SK-N-SH (cell line): ENCODE results near the gene HPCA. TPM values are rescaled to one million over a fixed set of nuclear protein-coding genes. Genes with fewer than 3 reads are reported as not detected.
A peak's percentile ranks its signal among the peaks of the same experiment; 100 is the strongest.

Source experiments
- CTCF ChIA-PET: fragments of 300-600, 350-600 bp; formaldehyde crosslinking; extraction: SDS; loops from one replicate; lab custom pipeline; 2021; lab: Yijun Ruan, JAX
- POLR2A ChIA-PET: fragments of 350-600 bp; sonication (Branson Sonifier 250); formaldehyde crosslinking; extraction: SDS; loops from one replicate; lab custom pipeline; 2020; ENCODE audit warnings: antibody characterized with exemption, inconsistent platforms; lab: Yijun Ruan, JAX
- DNase-seq: peaks from one replicate; pipeline ENCODE4 v3.0.0; 2012
- H2AFZ ChIP-seq: fragments of 200-600 bp; sonication (generic); 2 replicates; pipeline ENCODE4 v1.8.1; 2016; ENCODE audit warnings: antibody characterized with exemption, mild to moderate bottlenecking, low read depth
- H3F3A ChIP-seq: fragments of 200-600 bp; sonication (generic); replicated peaks from 2 replicates; pipeline ENCODE3; 2016; ENCODE audit warnings: antibody characterized with exemption, mild to moderate bottlenecking; ENCODE audit not compliant: insufficient read depth
- H3K27ac ChIP-seq, 2 experiments: fragments of 200-500 bp in 1 of 2; fragments of 200-600 bp in 1 of 2; sonication (Bioruptor generic) in 1 of 2; sonication (generic), shearing (Covaris generic) in 1 of 2; 2 replicates each; pipeline versions ENCODE4 v1.5.1 to v1.6.1; 2014 to 2016; ENCODE audit warnings: low read depth in 2 of 2, inconsistent platforms in 1 of 2, low read length in 1 of 2, mild to moderate bottlenecking in 1 of 2, mixed read lengths in 1 of 2
- H3K27me3 ChIP-seq: fragments of 200-600 bp; sonication (generic), shearing (Covaris generic); 2 replicates; pipeline ENCODE4 v1.6.1; 2016; ENCODE audit warnings: mixed run types; ENCODE audit not compliant: insufficient read depth
- H3K36me3 ChIP-seq, 2 experiments: fragments of 200-500 bp in 1 of 2; fragments of 200-600 bp in 1 of 2; sonication (Bioruptor generic) in 1 of 2; sonication (generic) in 1 of 2; replicated peaks in 1 of 2; 2 replicates each; pipeline versions ENCODE3 to v1.5.1; 2014 to 2016; ENCODE audit warnings: low read length in 1 of 2, mild to moderate bottlenecking in 1 of 2; ENCODE audit not compliant: insufficient read depth in 2 of 2, control insufficient read depth in 1 of 2
- H3K4me1 ChIP-seq, 2 experiments: fragments of 200-500 bp in 1 of 2; fragments of 200-600 bp in 1 of 2; sonication (Bioruptor generic) in 1 of 2; sonication (generic), shearing (Covaris generic) in 1 of 2; 2 replicates each; pipeline versions ENCODE4 v1.5.1 to v1.6.1; 2014 to 2016; ENCODE audit warnings: low read depth in 1 of 2, low read length in 1 of 2, mixed run types in 1 of 2; ENCODE audit not compliant: insufficient read depth in 2 of 2, control insufficient read depth in 1 of 2
- H3K4me2 ChIP-seq: fragments of 200-600 bp; sonication (generic), shearing (Covaris generic); 2 replicates; pipeline ENCODE4 v1.6.1; 2017; ENCODE audit warnings: mixed run types
- H3K4me3 ChIP-seq, 2 experiments: fragments of 200-500 bp in 1 of 2; fragments of 200-600 bp in 1 of 2; sonication (Bioruptor generic) in 1 of 2; sonication (generic), shearing (Covaris generic) in 1 of 2; 2 replicates each; pipeline versions ENCODE4 v1.5.1 to v1.8.1; 2014 to 2016; ENCODE audit warnings: low read depth in 2 of 2, inconsistent platforms in 1 of 2, low read length in 1 of 2, mild to moderate bottlenecking in 1 of 2, mixed read lengths in 1 of 2, moderate library complexity in 1 of 2
- H3K79me2 ChIP-seq: fragments of 200-600 bp; sonication (generic); 2 replicates; pipeline ENCODE4 v1.8.1; 2017; ENCODE audit warnings: mild to moderate bottlenecking; ENCODE audit not compliant: insufficient read depth
- H3K9ac ChIP-seq: fragments of 200-600 bp; sonication (generic); 2 replicates; pipeline ENCODE4 v1.6.1; 2017; ENCODE audit warnings: mixed run types
- H3K9me2 ChIP-seq: fragments of 200-600 bp; sonication (generic); 2 replicates; pipeline ENCODE4 v1.6.1; 2017; ENCODE audit warnings: mixed run types
- H3K9me3 ChIP-seq: fragments of 200-600 bp; sonication (generic); 2 replicates; pipeline ENCODE4 v1.6.1; 2017; ENCODE audit warnings: mixed run types, mild to moderate bottlenecking, moderate library complexity
- H4K20me1 ChIP-seq: fragments of 200-600 bp; sonication (generic); 2 replicates; pipeline ENCODE4 v1.6.1; 2017; ENCODE audit warnings: mild to moderate bottlenecking, mixed run types; ENCODE audit not compliant: insufficient read depth
- CTCF ChIP-seq: fragments of 200-600 bp; sonication (generic); IDR thresholded peaks from 2 replicates; pipeline ENCODE4 v1.6.1; 2017; ENCODE audit warnings: antibody characterized with exemption, mild to moderate bottlenecking, moderate library complexity
- ELF1 ChIP-seq: IDR thresholded peaks from 2 replicates; pipeline ENCODE4 v1.4.0; 2012
- EP300 ChIP-seq, 2 experiments: IDR thresholded peaks; 2 replicates each; pipeline versions ENCODE4 v1.4.0 to v1.6.1; 2012; ENCODE audit warnings: borderline replicate concordance in 1 of 2, low read depth in 1 of 2, low read length in 1 of 2
- EZH2phosphoT487 ChIP-seq: fragments of 200-600 bp; sonication (generic); IDR thresholded peaks from 2 replicates; pipeline ENCODE4 v1.6.1; 2017; ENCODE audit warnings: low read depth, mixed run types, mild to moderate bottlenecking, antibody characterized with exemption, moderate library complexity, borderline replicate concordance
- GABPA ChIP-seq: IDR thresholded peaks from 2 replicates; pipeline ENCODE4 v1.4.0; 2012; ENCODE audit warnings: low read depth, mild to moderate bottlenecking
- GATA2 ChIP-seq: sonication (generic); formaldehyde crosslinking; IDR thresholded peaks from 2 replicates; pipeline ENCODE4 v1.5.0; 2020; ENCODE audit warnings: mild to moderate bottlenecking, missing genetic modification reagents
- IRF3 ChIP-seq: fragments of 150-350 bp; IDR thresholded peaks from 2 replicates; pipeline ENCODE4 v1.6.1; 2016; ENCODE audit warnings: mild to moderate bottlenecking, low read depth, low read length
- JUND ChIP-seq: IDR thresholded peaks from 2 replicates; pipeline ENCODE4 v1.4.0; 2012
- MXI1 ChIP-seq: IDR thresholded peaks from 2 replicates; pipeline ENCODE4 v1.6.1; 2012; ENCODE audit warnings: mild to moderate bottlenecking, low read depth, low read length, improper control_type of control experiment
- NFIC ChIP-seq: IDR thresholded peaks from 2 replicates; pipeline ENCODE4 v1.4.0; 2012; ENCODE audit warnings: borderline replicate concordance
- NRF1 ChIP-seq: IDR thresholded peaks from 2 replicates; pipeline ENCODE4 v1.6.1; 2012; ENCODE audit warnings: low read depth, mild to moderate bottlenecking, low read length
- PBX3 ChIP-seq: IDR thresholded peaks from 2 replicates; pipeline ENCODE4; 2012
- POLR2AphosphoS5 ChIP-seq: IDR thresholded peaks from 2 replicates; pipeline ENCODE4 v1.6.1; 2012; ENCODE audit warnings: low read depth, low read length
- RAD21 ChIP-seq: IDR thresholded peaks from 2 replicates; pipeline ENCODE4 v1.6.1; 2012; ENCODE audit warnings: mild to moderate bottlenecking, low read length
- RCOR1 ChIP-seq: fragments of 150-350 bp; IDR thresholded peaks from 2 replicates; pipeline ENCODE4 v1.6.1; 2017; ENCODE audit warnings: antibody characterized with exemption, low read length
- SMC3 ChIP-seq: IDR thresholded peaks from 2 replicates; pipeline ENCODE4 v1.6.1; 2012; ENCODE audit warnings: low read depth, low read length, improper control_type of control experiment
- TCF12 ChIP-seq: IDR thresholded peaks from 2 replicates; pipeline ENCODE4 v1.4.0; 2012
- YY1 ChIP-seq: IDR thresholded peaks from 2 replicates; pipeline ENCODE4 v1.4.0; 2012; ENCODE audit warnings: low read depth, mild to moderate bottlenecking
- ZBTB33 ChIP-seq: IDR thresholded peaks from 2 replicates; pipeline ENCODE4 v1.4.0; 2012; ENCODE audit warnings: low read depth, borderline replicate concordance
- WGBS: methylation state at CpG from one replicate; pipeline ENCODE4 v1.1.6; 2017; ENCODE audit warnings: low lambda C conversion rate; 5-methylcytosine and 5-hydroxymethylcytosine counted together
- polyA plus RNA-seq, 3 experiments: library from polyadenylated mRNA; depleted of rRNA; stranded (reverse); fragments of >200 nt; gene quantifications; 2 replicates each; pipeline ENCODE4 v1.2.3, GENCODE V29; 2012
- TF ChIP-seq, protein P1 (sequence below): IDR thresholded peaks from 2 replicates; pipeline ENCODE4 v1.4.0; 2012; ENCODE audit warnings: low read depth

HPCA gene
- polyA plus RNA-seq, 1 of the 3 experiments (the other 2 are of a cell fraction), result not detected

GRCh38 chr1:32901823-32902534, 15.7 kb downstream of the HPCA start:
- ChIA-PET POLR2A (interaction anchor here (0.7 kb wide), 1 partner anchor 10 kb away, joined by 3 read pairs; no protein-coding TSS in a partner anchor), CTCF (interaction anchor here (0.8 to 2.2 kb wide), 7 partner anchors 9 to 184 kb away, joined by 3 to 8 read pairs (median 3); no protein-coding TSS in a partner anchor)
- Histone ChIP-seq H3K79me2 (no peaks in the 10 kb centered on the region), H3K9me2 (no peaks in the 10 kb centered on the region), H4K20me1 (no peaks in the 10 kb centered on the region), H3K4me2 (peak overlapping the region; percentile 86), H3K27ac (no peak overlapping the region), H3K4me1 (peaks cover 0 to 11% of the 10 kb centered on the region in 2 experiments; a peak in 1 of 4 replicates), H3K9ac (peak overlapping the region; percentile 73), H3K4me3 (peak overlapping the region; percentile 58 to 77), H3K27me3 (peaks cover 7% of the 10 kb centered on the region; the same call in 1 of the 2 replicates), H3F3A (no peaks in the 10 kb centered on the region), H2AFZ (peak overlapping the region; percentile 98), H3K36me3 (no peaks in the 10 kb centered on the region), H3K9me3 (no peaks in the 10 kb centered on the region)
- DNase-seq, result no peak
- 20% methylated on average over 20 of the region's 24 CpGs for WGBS
- TF ChIP-seq MXI1, result no peak
- TF ChIP-seq PBX3, result no peak
- TF ChIP-seq CTCF, result no peak
- no peak for TF ChIP-seq ELF1
- TF ChIP-seq TCF12, result no peak
- TF ChIP-seq EZH2phosphoT487, result no peak
- TF ChIP-seq ZBTB33, result no peak
- no peak for TF ChIP-seq GATA2
- TF ChIP-seq RAD21, result no peak

DNA sequence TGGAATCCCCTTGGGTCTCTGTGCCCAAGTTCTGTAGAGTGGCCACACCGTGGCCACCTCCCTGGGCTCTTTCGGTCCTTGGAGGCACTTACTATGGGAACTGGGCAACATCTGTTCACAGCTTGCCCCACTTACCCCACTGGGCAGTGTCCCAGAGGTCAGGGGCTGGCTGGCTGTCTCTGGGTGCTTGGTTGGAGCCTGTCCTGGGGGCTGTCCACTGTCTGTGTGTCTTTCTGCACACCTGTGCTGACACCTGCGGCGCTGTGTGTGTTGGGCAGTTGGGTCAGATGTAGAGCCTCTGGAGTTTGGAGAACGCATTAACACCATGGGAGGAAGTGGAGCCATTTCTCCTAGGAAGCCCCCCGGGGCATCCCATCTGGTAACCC, 16.2 kb downstream of the HPCA start:
- H3K4me3 ChIP-seq, result no peak overlapping the region
- peaks cover 0 to 11% of the 10 kb centered on the region in 2 experiments; a peak in 1 of 4 replicates for H3K4me1 ChIP-seq
- no peaks in the 10 kb centered on the region for H3K9me2 ChIP-seq
- no peaks in the 10 kb centered on the region for H3F3A ChIP-seq
- H3K79me2 ChIP-seq, result no peaks in the 10 kb centered on the region
- no peaks in the 10 kb centered on the region for H3K9me3 ChIP-seq
- CTCF ChIA-PET, result interaction anchor here (1.1 to 2.2 kb wide), 5 partner anchors 10 to 184 kb away, joined by 3 to 8 read pairs (median 3); no protein-coding TSS in a partner anchor
- H3K4me2 ChIP-seq, result no peak overlapping the region
- no peaks in the 10 kb centered on the region for H3K36me3 ChIP-seq
- H2AFZ ChIP-seq, result no peak overlapping the region
- no peaks in the 10 kb centered on the region for H4K20me1 ChIP-seq
- peaks cover 7% of the 10 kb centered on the region; the same call in 1 of the 2 replicates for H3K27me3 ChIP-seq
- H3K27ac ChIP-seq, result no peak overlapping the region
- POLR2A ChIA-PET, result no interaction called here
- 28% methylated on average over 3 of the region's 6 CpGs for WGBS
- DNase-seq, result no peak
- no peak overlapping the region for H3K9ac ChIP-seq
- TF ChIP-seq ZBTB33 (no peak), NRF1 (no peak), GABPA (no peak), POLR2AphosphoS5 (no peak), YY1 (no peak), TCF12 (no peak), ELF1 (no peak), NFIC (no peak), SMC3 (no peak), EP300 (IDR thresholded peaks at IDR 0.05; ENCODE audit: borderline replicate concordance in 1 of 2, low read depth in 1 of 2, low read length in 1 of 2) (no peak), RCOR1 (no peak), JUND (no peak), IRF3 (no peak)
- TF ChIP-seq, protein P1, sequence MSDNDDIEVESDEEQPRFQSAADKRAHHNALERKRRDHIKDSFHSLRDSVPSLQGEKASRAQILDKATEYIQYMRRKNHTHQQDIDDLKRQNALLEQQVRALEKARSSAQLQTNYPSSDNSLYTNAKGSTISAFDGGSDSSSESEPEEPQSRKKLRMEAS, result no peak
